HCT116 (cell line): ENCODE data around the gene CGNL1. TPM values are rescaled to one million over a fixed set of nuclear protein-coding genes. Genes with fewer than 3 reads are reported as not detected.

Source experiments
- ATAC-seq: fragments of 200-7000 bp; cut with Tn5 transposase; 2 replicates; pipeline ENCODE4 v1.9.1; 2020; ENCODE audit warnings: mild to moderate bottlenecking, moderate library complexity
- BruUV-seq: library from RNA; stranded (reverse); fragments of 400-500 nt; replicated peaks from 2 replicates; lab custom pipeline; 2021; lab: Mats Ljungman, UMichigan
- CTCF ChIA-PET: fragments of 300-600 bp; sonication (Branson Sonifier 250); formaldehyde crosslinking; loops from one replicate; lab custom pipeline; 2021; ENCODE audit warnings: antibody characterized with exemption; lab: Charles Lee
- POLR2A ChIA-PET: fragments of 300-600, 350-600 bp; sonication (Branson Sonifier 250); formaldehyde crosslinking; loops from one replicate; lab custom pipeline; 2021; ENCODE audit warnings: antibody characterized with exemption; lab: Charles Lee
- RAD21 ChIA-PET, 2 experiments: fragments of 300-600 bp; sonication (Branson Sonifier 250); formaldehyde crosslinking; loops; one replicate each; lab custom pipeline; 2023; ENCODE audit warnings: low total read pairs in 2 of 2; ENCODE audit not compliant: uncharacterized antibody in 2 of 2, unreplicated experiment in 2 of 2, low non-redundant PET in 1 of 2; lab: Charles Lee
- DNase-seq: peaks from one replicate; pipeline ENCODE4 v3.0.0-alpha.2; 2010; ENCODE audit warnings: low read depth, low spot score
- H2AFZ ChIP-seq: fragments of 200-600 bp; shearing (Covaris generic), sonication (generic); 2 replicates; pipeline ENCODE4 v1.6.1; 2017; ENCODE audit warnings: low read depth, mixed run types, mixed read lengths, antibody characterized with exemption, low read length; ENCODE audit not compliant: poor library complexity, severe bottlenecking
- H3K27ac ChIP-seq: 2 replicates; pipeline ENCODE4 v1.5.1; 2012; ENCODE audit warnings: low read depth, low read length
- H3K27me3 ChIP-seq: fragments of 200-600 bp; sonication (generic); 2 replicates; pipeline ENCODE4 v1.6.1; 2016; ENCODE audit warnings: mixed run types, low read length, mixed read lengths; ENCODE audit not compliant: insufficient read depth
- H3K36me3 ChIP-seq, 2 experiments: fragments of 200-500 bp in 1 of 2; fragments of 200-600 bp in 1 of 2; sonication (Bioruptor generic) in 1 of 2; sonication (generic) in 1 of 2; 2 replicates each; pipeline versions ENCODE4 v1.5.1 to v1.6.1; 2014 to 2016; ENCODE audit warnings: low read length in 2 of 2, inconsistent platforms in 1 of 2, mixed read lengths in 1 of 2, mixed run types in 1 of 2; ENCODE audit not compliant: insufficient read depth in 2 of 2, control insufficient read depth in 1 of 2
- H3K4me1 ChIP-seq, 2 experiments: fragments of 200-600 bp in 1 of 2; sonication (generic) in 1 of 2; 2 replicates each; pipeline versions ENCODE4 v1.5.1 to v1.6.1; 2012 to 2017; ENCODE audit warnings: low read length in 2 of 2, inconsistent platforms in 1 of 2, mild to moderate bottlenecking in 1 of 2, mixed read lengths in 1 of 2, mixed run types in 1 of 2, moderate library complexity in 1 of 2; ENCODE audit not compliant: insufficient read depth in 2 of 2, control insufficient read depth in 1 of 2
- H3K4me2 ChIP-seq: fragments of 200-600 bp; sonication (generic); 2 replicates; pipeline ENCODE4 v1.6.1; 2017; ENCODE audit warnings: mixed run types, low read length, mixed read lengths
- H3K4me3 ChIP-seq, 2 experiments: fragments of 200-600 bp in 1 of 2; sonication (generic) in 1 of 2; replicated peaks in 1 of 2; 2 replicates each; pipeline ENCODE4 v1.5.1; 2011 to 2016; ENCODE audit warnings: low read length in 2 of 2, control low read depth in 1 of 2, low read depth in 1 of 2, mild to moderate bottlenecking in 1 of 2, mixed read lengths in 1 of 2, mixed run types in 1 of 2
- H3K79me2 ChIP-seq: fragments of 200-600 bp; sonication (generic); 2 replicates; pipeline ENCODE4 v1.6.1; 2017; ENCODE audit warnings: mild to moderate bottlenecking, mixed run types, low read length, moderate library complexity, mixed read lengths; ENCODE audit not compliant: insufficient read depth
- H3K9ac ChIP-seq: fragments of 200-600 bp; sonication (generic); 2 replicates; pipeline ENCODE4 v1.6.1; 2016; ENCODE audit warnings: low read length, mixed read lengths
- H3K9me2 ChIP-seq: fragments of 200-600 bp; sonication (generic), shearing (Covaris generic); 2 replicates; pipeline ENCODE4 v1.6.1; 2017; ENCODE audit warnings: mixed run types, mild to moderate bottlenecking, moderate library complexity; ENCODE audit not compliant: insufficient read depth
- H3K9me3 ChIP-seq, 2 experiments: fragments of 200-500 bp in 1 of 2; fragments of 200-600 bp in 1 of 2; sonication (Bioruptor generic) in 1 of 2; sonication (generic) in 1 of 2; 2 replicates each; pipeline ENCODE4 v1.6.1; 2014 to 2017; ENCODE audit warnings: low read length in 2 of 2, mixed read lengths in 2 of 2, inconsistent platforms in 1 of 2, low read depth in 1 of 2, mild to moderate bottlenecking in 1 of 2, mixed run types in 1 of 2, moderate library complexity in 1 of 2; ENCODE audit not compliant: control insufficient read depth in 1 of 2, insufficient read depth in 1 of 2
- H4K20me1 ChIP-seq: fragments of 200-600 bp; sonication (generic), shearing (Covaris generic); 2 replicates; pipeline ENCODE4 v1.6.1; 2017; ENCODE audit warnings: mixed run types, mild to moderate bottlenecking, moderate library complexity; ENCODE audit not compliant: insufficient read depth
- ATF3 ChIP-seq: IDR thresholded peaks from 2 replicates; pipeline ENCODE4 v1.6.1; 2012
- CBX3 ChIP-seq: IDR thresholded peaks from 2 replicates; pipeline ENCODE4 v1.6.1; 2012; ENCODE audit warnings: low read depth
- CEBPB ChIP-seq: IDR thresholded peaks from 2 replicates; pipeline ENCODE4 v1.6.1; 2012; ENCODE audit warnings: low read depth
- EGR1 ChIP-seq: IDR thresholded peaks from 2 replicates; pipeline ENCODE4 v1.6.1; 2012; ENCODE audit warnings: low read depth
- ELF1 ChIP-seq: IDR thresholded peaks from 2 replicates; pipeline ENCODE4 v1.6.1; 2012; ENCODE audit warnings: low read depth, borderline replicate concordance
- EZH2 ChIP-seq: fragments of 200-600 bp; sonication (generic); IDR thresholded peaks from 2 replicates; pipeline ENCODE4 v1.6.1; 2017; ENCODE audit warnings: antibody characterized with exemption, mixed run types
- MAX ChIP-seq: IDR thresholded peaks from 2 replicates; pipeline ENCODE4 v1.6.1; 2012
- POLR2A ChIP-seq: IDR thresholded peaks from 2 replicates; pipeline ENCODE4 v1.7.0; 2011; ENCODE audit warnings: borderline replicate concordance; ENCODE audit not compliant: insufficient read depth, insufficient read length; ENCODE audit errors: extremely low read depth
- RAD21 ChIP-seq: IDR thresholded peaks from 2 replicates; pipeline ENCODE4 v1.6.1; 2012; ENCODE audit warnings: low read depth, mild to moderate bottlenecking
- SIN3A ChIP-seq: IDR thresholded peaks from 2 replicates; pipeline ENCODE4 v1.6.1; 2012; ENCODE audit warnings: low read depth
- TCF7L2 ChIP-seq: IDR thresholded peaks from 2 replicates; pipeline ENCODE4 v1.7.0; 2011; ENCODE audit warnings: borderline replicate concordance, inconsistent platforms; ENCODE audit not compliant: insufficient read depth, insufficient read length; ENCODE audit errors: extremely low read depth
- YY1 ChIP-seq: IDR thresholded peaks from 2 replicates; pipeline ENCODE4 v1.6.1; 2011; ENCODE audit warnings: low read length, low read depth, moderate library complexity, mild to moderate bottlenecking; ENCODE audit not compliant: insufficient replicate concordance; ENCODE audit errors: extremely low read depth
- ZFX ChIP-seq: fragments of 450-650 bp; IDR thresholded peaks from 2 replicates; pipeline ENCODE4 v1.6.1; 2017
- ZNF274 ChIP-seq: fragments of 200-500 bp; sonication (Bioruptor generic); IDR thresholded peaks from 2 replicates; pipeline ENCODE4 v1.6.1; 2014; ENCODE audit warnings: mild to moderate bottlenecking, low read depth, low read length, inconsistent platforms
- intact Hi-C: fragments of 100-400 bp; cut with micrococcal nuclease; formaldehyde crosslinking; loops from 2 replicates; pipeline ENCODE4 v1.10.0; 2022
- total RNA-seq: library from RNA; stranded (reverse); gene quantifications from one replicate; pipeline ENCODE4 v1.2.1, GENCODE V29; 2021; ENCODE audit not compliant: unreplicated experiment
- TF ChIP-seq, protein P1 (sequence below): IDR thresholded peaks from 2 replicates; pipeline ENCODE4 v1.6.1; 2011; ENCODE audit warnings: mild to moderate bottlenecking, low read length, moderate library complexity; ENCODE audit not compliant: insufficient replicate concordance; ENCODE audit errors: extremely low read depth
- TF ChIP-seq, protein P2 (sequence below), 3 experiments: fragments of 200-600 bp in 1 of 3; sonication (generic) in 1 of 3; IDR thresholded peaks in 2 of 3; conservative IDR thresholded peaks in 1 of 3; 2 replicates each; pipeline ENCODE4 v1.5.1; 2012 to 2017; ENCODE audit warnings: low read depth in 2 of 3, low read length in 2 of 3, antibody characterized with exemption in 1 of 3, borderline replicate concordance in 1 of 3, control low read depth in 1 of 3, mild to moderate bottlenecking in 1 of 3, mixed read lengths in 1 of 3, mixed run types in 1 of 3, moderate library complexity in 1 of 3; ENCODE audit not compliant: insufficient read depth in 1 of 3

The CGNL1 gene
- total RNA-seq, 1 experiment from 2014 or later: 2.2 TPM

GRCh38 chr15:57486833-57487232 lies 110.5 kb downstream of the CGNL1 start:
- H3K27ac ChIP-seq: no peak overlapping the region
- intact Hi-C loops: no loop called here

DNA sequence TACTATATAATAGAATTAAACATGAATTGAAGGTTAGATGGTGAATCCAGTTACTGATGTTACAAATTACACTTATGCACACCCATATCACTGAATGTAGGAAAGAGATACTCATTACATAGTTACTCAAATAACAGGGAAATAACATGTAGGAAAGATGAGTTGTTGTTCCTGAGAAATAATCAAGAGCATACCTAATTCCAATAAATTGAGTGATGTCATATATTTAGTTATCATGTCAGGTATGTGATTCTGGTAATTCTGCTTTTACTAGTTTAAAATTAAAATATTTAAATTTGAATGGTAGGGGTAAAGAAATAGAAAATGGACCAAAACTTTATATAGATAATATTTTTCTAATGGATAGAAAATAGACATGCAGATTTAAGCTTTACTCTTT lies 112.8 kb downstream of the CGNL1 start:
- H3K4me3 ChIP-seq: no peak overlapping the region
- peaks cover 7 to 20% of the 10 kb centered on the region in 2 experiments for H3K4me1 ChIP-seq
- intact Hi-C loops: no loop called here
- DNase-seq (no peak), ATAC-seq (no peak)
- H3K27ac ChIP-seq: no peak overlapping the region
- RAD21 ChIA-PET: no interaction called here
- BruUV-seq: no TSS peak
- H2AFZ ChIP-seq: no peak overlapping the region
- no peaks in the 10 kb centered on the region for H3K27me3 ChIP-seq
- POLR2A ChIA-PET: no interaction called here
- H3K9ac ChIP-seq: no peak overlapping the region
- no peaks in the 10 kb centered on the region for H3K79me2 ChIP-seq
- H3K9me3 ChIP-seq: no peaks in the 10 kb centered on the region
- no peaks in the 10 kb centered on the region for H3K9me2 ChIP-seq
- H4K20me1 ChIP-seq: no peaks in the 10 kb centered on the region
- H3K36me3 ChIP-seq: no peaks in the 10 kb centered on the region
- no peak overlapping the region for H3K4me2 ChIP-seq
- CTCF ChIA-PET: no interaction called here
- TF ChIP-seq, protein P1, sequence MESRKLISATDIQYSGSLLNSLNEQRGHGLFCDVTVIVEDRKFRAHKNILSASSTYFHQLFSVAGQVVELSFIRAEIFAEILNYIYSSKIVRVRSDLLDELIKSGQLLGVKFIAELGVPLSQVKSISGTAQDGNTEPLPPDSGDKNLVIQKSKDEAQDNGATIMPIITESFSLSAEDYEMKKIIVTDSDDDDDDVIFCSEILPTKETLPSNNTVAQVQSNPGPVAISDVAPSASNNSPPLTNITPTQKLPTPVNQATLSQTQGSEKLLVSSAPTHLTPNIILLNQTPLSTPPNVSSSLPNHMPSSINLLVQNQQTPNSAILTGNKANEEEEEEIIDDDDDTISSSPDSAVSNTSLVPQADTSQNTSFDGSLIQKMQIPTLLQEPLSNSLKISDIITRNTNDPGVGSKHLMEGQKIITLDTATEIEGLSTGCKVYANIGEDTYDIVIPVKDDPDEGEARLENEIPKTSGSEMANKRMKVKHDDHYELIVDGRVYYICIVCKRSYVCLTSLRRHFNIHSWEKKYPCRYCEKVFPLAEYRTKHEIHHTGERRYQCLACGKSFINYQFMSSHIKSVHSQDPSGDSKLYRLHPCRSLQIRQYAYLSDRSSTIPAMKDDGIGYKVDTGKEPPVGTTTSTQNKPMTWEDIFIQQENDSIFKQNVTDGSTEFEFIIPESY: no peak
- TF ChIP-seq YY1: no peak
- no peak for TF ChIP-seq MAX
- no peak for TF ChIP-seq CEBPB
- TF ChIP-seq SIN3A: no peak
- TF ChIP-seq, protein P2, sequence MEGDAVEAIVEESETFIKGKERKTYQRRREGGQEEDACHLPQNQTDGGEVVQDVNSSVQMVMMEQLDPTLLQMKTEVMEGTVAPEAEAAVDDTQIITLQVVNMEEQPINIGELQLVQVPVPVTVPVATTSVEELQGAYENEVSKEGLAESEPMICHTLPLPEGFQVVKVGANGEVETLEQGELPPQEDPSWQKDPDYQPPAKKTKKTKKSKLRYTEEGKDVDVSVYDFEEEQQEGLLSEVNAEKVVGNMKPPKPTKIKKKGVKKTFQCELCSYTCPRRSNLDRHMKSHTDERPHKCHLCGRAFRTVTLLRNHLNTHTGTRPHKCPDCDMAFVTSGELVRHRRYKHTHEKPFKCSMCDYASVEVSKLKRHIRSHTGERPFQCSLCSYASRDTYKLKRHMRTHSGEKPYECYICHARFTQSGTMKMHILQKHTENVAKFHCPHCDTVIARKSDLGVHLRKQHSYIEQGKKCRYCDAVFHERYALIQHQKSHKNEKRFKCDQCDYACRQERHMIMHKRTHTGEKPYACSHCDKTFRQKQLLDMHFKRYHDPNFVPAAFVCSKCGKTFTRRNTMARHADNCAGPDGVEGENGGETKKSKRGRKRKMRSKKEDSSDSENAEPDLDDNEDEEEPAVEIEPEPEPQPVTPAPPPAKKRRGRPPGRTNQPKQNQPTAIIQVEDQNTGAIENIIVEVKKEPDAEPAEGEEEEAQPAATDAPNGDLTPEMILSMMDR (IDR thresholded peaks at IDR 0.05 in 2 of 3, conservative IDR thresholded peaks at IDR 0.05 in 1 of 3; ENCODE audit: borderline replicate concordance in 1 of 3, insufficient read depth in 1 of 3, low read depth in 2 of 3, low read length in 2 of 3): no peak
- no peak for TF ChIP-seq ELF1
- no peak for TF ChIP-seq ZNF274
- TF ChIP-seq TCF7L2: no peak
- no peak for TF ChIP-seq ZFX
- TF ChIP-seq RAD21: no peak
- TF ChIP-seq POLR2A: no peak
- no peak for TF ChIP-seq EZH2
- no peak for TF ChIP-seq ATF3
- no peak for TF ChIP-seq EGR1

More at GRCh38 chr15:57486833-57487232, 110.5 kb downstream of the CGNL1 start:
- BruUV-seq: no TSS peak
- H3K27me3 ChIP-seq: no peaks in the 10 kb centered on the region
- no peak for DNase-seq
- no peaks in the 10 kb centered on the region for H3K9me3 ChIP-seq
- RAD21 ChIA-PET: no interaction called here
- TF ChIP-seq TCF7L2 (no peak), ATF3 (no peak), EZH2 (no peak), CBX3 (no peak)
- TF ChIP-seq, all 23 proteins: peak for 0
- no peaks in the 10 kb centered on the region for H4K20me1 ChIP-seq
- no peak overlapping the region for H3K4me2 ChIP-seq
- H3K4me3 ChIP-seq: no peak overlapping the region
- CTCF ChIA-PET: no interaction called here
- no peaks in the 10 kb centered on the region for H3K36me3 ChIP-seq
- POLR2A ChIA-PET: no interaction called here
- no peak overlapping the region for H3K9ac ChIP-seq
- H3K4me1 ChIP-seq: peaks cover 7 to 20% of the 10 kb centered on the region in 2 experiments
- H2AFZ ChIP-seq: no peak overlapping the region
- H3K9me2 ChIP-seq: no peaks in the 10 kb centered on the region
- H3K79me2 ChIP-seq: no peaks in the 10 kb centered on the region
- ATAC-seq: no peak
